ENCODE measurements around the gene CDSN. TPM values are rescaled to one million over a fixed set of nuclear protein-coding genes. Genes with fewer than 3 reads are reported as not detected.
"Not testable (repeated sequence)": the region's sequence is repeated elsewhere in the genome, so short reads cannot be mapped to it uniquely, and the experiment has no call there.

CDSN gene, protein sequence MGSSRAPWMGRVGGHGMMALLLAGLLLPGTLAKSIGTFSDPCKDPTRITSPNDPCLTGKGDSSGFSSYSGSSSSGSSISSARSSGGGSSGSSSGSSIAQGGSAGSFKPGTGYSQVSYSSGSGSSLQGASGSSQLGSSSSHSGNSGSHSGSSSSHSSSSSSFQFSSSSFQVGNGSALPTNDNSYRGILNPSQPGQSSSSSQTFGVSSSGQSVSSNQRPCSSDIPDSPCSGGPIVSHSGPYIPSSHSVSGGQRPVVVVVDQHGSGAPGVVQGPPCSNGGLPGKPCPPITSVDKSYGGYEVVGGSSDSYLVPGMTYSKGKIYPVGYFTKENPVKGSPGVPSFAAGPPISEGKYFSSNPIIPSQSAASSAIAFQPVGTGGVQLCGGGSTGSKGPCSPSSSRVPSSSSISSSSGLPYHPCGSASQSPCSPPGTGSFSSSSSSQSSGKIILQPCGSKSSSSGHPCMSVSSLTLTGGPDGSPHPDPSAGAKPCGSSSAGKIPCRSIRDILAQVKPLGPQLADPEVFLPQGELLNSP
- not detected in 2 replicates for total RNA-seq

DNA sequence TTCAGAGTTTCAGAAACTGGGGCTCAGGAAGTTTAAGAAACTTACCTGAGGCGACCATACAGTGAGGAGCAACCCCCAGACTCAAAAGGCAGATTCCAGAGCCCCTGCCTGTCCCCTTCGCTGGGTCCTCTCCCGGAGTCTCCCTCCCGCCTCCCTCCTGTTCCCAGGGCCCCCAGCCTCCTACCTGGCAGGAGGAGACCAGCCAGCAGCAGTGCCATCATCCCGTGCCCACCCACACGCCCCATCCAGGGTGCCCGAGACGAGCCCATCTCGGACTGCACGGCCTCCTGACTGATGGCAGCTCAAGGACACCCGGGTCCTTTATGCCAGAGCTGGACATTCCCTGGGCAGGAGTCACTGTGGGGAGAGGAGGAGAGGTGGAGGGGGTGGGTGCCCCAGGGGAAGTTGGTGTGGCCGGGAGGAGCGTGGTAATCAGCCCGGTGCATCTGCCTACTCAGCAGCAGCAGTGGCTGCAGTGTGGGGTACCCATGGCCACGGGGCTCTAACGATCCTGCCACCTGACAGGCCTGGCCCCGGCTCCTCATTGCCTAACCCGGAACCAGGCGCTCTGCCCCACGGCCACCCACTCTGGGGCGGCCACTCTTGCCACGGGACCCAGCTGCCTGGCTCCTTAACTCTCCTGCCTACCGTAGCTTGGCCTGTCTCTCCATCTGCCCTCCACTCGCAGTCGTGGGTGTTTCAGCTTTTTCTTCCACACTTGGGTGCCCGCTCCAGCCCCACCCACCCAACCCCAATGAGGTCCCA, at the start of gene CDSN:
Gene CDSN (minus strand): TSS at position 296 of the 765 bp plus-strand sequence. CDS start 27 bp downstream, at position 269.
- DNase-seq (ENCODE audit: extremely low read depth, low read depth, low spot score), result no peak

GRCh38 chr6:31169123-31169857, 49.0 kb upstream of the CDSN start:
- no peak for DNase-seq (ENCODE audit: extremely low read depth, low read depth, low spot score)

DNA sequence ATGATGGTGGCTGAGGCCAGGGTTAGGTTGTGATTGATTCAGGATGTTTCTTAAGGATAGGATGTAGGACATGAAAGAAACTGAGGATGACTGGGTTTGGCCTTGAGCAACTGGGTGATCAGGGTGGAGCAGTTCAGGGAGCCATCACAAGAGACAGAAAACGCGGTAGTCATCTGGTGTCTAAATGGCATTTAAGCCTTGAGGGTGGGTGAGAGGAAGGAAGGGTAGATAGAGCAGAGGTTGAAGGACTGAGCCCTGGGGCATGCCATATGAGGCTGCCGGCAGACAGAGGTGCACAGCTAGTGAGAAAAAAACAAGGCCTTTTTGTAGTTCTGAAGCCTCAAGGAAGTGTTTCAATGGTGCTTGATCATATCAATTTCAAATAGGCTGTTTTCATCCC, 48.4 kb upstream of the CDSN start:
- DNase-seq (ENCODE audit: extremely low read depth, low read depth, low spot score), result no peak

GRCh38 chr6:31165986-31166385, 45.7 kb upstream of the CDSN start:
- DNase-seq (ENCODE audit: extremely low read depth, low read depth, low spot score), result no peak

GRCh38 chr6:31165064-31165832, 45.0 kb upstream of the CDSN start:
- not testable (repeated sequence) for DNase-seq (ENCODE audit: extremely low read depth, low read depth, low spot score)

DNA sequence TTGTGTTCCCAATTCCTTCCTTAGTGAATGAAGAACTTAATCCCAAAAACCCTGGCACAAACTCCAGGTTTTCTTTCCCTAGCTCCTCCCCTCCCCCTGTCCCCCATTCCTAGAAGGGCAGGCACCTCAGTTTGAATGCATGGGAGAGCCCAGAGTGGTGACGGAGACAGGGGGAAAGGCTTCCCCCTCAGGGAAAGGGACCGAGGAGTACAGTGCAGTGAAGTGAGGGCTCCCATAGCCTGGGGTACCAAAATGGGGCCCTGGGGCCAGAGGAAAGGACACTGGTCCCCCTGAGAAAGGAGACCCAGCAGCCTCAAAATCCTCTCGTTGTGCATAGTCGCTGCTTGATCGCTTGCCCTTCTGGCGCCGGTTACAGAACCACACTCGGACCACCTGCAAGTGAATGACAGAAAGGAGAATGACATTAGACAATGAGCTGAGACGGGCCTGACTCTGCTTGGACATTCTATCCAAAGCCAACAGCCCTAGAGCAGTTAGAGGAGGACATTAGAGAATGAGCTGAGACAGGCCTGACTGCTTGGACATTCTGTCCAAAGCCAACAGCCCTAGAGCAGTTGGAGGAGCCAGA, 44.3 kb upstream of the CDSN start:
- not testable (repeated sequence) for DNase-seq (ENCODE audit: extremely low read depth, low read depth, low spot score)

- DNase-seq (ENCODE audit: extremely low read depth, low read depth, low spot score), result no peak
Measured at GRCh38 chr6:31163922-31164321, 43.7 kb upstream of the CDSN start.

- no peak for DNase-seq (ENCODE audit: extremely low read depth, low read depth, low spot score)
Measured at GRCh38 chr6:31162463-31163165, 42.4 kb upstream of the CDSN start.

GRCh38 chr6:31161216-31162126, 41.2 kb upstream of the CDSN start:
- no peak for DNase-seq (ENCODE audit: extremely low read depth, low read depth, low spot score)

GRCh38 chr6:31158863-31159855, 38.9 kb upstream of the CDSN start:
- DNase-seq (ENCODE audit: extremely low read depth, low read depth, low spot score), result no peak

DNA sequence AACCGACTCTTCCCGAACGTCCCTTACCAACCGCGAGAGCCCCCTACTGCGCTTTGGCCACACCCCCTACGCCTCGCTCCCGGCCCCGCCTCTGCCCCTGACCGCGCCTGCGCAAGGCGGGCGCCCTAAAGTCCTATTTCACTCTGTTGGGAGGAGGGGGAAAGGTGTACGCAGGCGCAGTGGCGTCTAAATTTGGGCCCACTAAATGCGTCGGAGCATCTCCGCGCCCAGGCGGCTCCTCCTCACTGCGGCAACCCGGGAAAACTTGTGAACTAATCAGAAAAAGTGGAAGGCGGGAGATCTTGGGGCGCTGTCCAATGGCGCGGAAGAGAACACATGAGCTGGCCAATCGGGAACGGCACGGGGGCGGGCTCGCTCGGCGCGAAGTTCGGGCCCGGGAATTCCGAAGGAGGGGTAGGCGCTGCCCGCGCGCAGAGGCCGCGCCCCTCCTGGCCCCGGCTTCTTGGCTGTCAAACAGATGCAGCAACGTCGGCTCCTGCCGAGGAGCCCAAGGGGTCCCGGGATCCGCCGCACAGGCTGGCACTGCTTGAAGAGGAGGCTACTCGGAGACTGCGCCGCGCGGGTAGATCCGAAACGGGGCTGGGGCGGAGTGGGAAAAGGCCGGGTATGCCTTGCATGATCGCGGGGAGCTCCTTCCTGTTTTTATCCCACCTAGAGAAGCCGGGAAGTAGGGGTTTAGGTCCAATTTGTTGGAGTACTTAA, 38.1 kb upstream of the CDSN start, which contains the start of gene TCF19:
Gene TCF19 (plus strand): TSS at position 450 of the 723 bp plus-strand sequence. CDS start 881 bp downstream, outside the sequence.
- DNase-seq (ENCODE audit: extremely low read depth, low read depth, low spot score), result peak; percentile 94

DNA sequence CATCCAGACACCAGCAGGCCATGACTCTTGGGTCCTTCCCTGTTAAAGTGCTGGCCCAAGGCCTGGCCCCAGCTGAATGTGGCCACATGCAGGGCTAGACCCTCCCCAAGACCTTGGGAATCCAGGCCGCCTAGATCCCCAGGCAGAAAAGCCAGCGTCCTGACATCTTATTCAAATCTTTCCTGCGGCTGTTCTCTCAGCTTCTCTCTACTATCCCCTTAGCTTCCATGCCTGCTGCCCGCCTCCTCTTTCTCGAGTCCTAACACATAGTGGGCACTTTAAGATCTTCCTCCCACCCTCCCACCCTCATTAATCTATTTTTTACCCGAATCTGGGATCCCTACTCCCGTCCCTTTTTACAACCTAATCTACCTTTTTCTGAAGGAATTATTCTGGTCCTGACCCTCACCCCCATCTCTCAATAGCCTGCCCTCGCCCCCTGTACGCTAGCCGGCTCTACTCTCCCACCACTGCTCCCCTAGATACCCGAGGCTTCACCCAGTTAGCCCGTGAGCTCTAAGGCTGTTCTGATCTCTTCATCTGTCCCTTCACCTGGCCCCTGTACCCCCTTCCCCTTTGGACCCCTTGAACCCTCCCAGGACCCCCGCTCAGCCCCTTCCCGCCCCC, 37.4 kb upstream of the CDSN start, which contains the start of gene CCHCR1:
Gene CCHCR1 (minus strand): TSS at position 290 of the 627 bp plus-strand sequence. CDS start 202 bp downstream, at position 88.
- DNase-seq (ENCODE audit: extremely low read depth, low read depth, low spot score), result no peak

- DNase-seq (ENCODE audit: extremely low read depth, low read depth, low spot score), result no peak
Measured at GRCh38 chr6:31156641-31157040, 36.4 kb upstream of the CDSN start.

GRCh38 chr6:31154436-31154835, 34.2 kb upstream of the CDSN start:
- DNase-seq (ENCODE audit: extremely low read depth, low read depth, low spot score), result no peak

GRCh38 chr6:31152781-31153180, 32.5 kb upstream of the CDSN start:
- no peak for DNase-seq (ENCODE audit: extremely low read depth, low read depth, low spot score)
